HG03196 (cell line): ENCODE data around the gene TMEM219.

ENCODE experiments used
- ATAC-seq: cut with Tn5 transposase; IDR thresholded peaks from one replicate; pipeline ENCODE4 v1.9.1; 2021; ENCODE audit not compliant: unreplicated experiment

Gene TMEM219

DNA sequence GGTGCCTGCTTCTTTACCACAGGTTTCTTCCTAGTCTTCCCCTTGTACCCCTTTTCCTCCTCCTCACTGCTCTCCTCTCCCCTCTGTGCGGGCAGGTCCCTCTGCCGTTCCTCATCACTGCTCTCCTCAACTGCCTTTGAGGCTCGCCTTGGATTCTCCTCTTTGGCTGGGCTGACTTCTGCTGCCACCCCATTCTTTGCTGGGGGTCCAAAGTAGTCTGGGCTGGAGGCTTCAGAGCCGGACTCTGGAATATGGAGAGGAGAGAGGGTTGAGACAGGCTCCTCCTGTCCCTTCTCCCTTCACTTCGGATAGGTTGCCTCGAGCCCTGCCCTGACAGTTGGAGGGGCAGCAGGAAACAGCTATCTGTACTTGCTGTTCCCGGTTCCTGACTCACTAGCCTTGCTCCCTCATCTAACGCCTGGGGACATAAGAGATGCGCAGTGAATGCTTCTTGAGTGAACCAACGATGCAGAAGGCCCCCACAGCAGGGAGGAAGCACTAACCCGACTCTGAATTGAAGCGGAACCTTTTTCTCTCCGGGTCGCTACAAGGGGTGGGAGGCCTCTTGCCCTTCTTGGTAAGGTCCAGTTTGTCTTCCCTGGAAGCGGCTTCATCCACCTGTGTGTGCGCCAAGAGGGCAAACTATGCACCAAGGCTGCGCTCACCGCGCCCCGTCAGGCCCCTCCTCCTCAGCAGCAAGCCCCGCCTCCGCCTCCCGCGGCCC is 32.9 kb downstream of the TMEM219 start:
- peak; percentile 23 for ATAC-seq

GRCh38 chr16:29995324-29995910 is 33.5 kb downstream of the TMEM219 start, which contains the start of gene HIRIP3:
HIRIP3 (minus strand) TSS chr16:29995617; CDS start chr16:29995605, 12 bp downstream.
- peak; percentile 37 for ATAC-seq

- peak; percentile 85 for ATAC-seq
These were observed 34.3 kb downstream of the TMEM219 start, which contains the start of gene INO80E for GRCh38 chr16:29995911-29996765. INO80E (plus strand) TSS chr16:29996241; CDS start chr16:29996311, 70 bp downstream.

DNA sequence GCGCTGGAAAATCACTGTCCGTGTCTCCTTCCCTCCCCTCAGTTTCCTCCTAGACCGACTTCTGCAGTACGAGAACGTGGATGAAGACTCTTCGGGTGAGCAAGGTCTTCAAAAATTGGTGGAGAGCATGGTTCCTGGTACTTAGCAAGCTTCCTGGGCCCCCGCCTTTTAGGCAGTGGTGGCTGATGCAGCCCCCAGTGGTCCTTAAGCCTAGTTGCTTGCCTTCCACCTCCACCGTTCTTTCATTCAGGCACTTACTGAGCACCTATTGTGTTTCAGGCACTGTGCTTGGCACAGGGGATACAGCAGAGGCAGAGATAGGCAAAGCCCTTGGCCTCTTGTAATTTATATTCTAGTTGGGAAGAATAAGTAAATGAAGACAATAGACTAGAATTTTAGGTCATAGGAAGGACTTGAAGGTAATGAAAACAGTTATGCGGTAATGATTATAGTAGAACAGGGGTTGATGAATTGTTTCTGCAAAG is 34.9 kb downstream of the TMEM219 start:
- no peak for ATAC-seq

DNA sequence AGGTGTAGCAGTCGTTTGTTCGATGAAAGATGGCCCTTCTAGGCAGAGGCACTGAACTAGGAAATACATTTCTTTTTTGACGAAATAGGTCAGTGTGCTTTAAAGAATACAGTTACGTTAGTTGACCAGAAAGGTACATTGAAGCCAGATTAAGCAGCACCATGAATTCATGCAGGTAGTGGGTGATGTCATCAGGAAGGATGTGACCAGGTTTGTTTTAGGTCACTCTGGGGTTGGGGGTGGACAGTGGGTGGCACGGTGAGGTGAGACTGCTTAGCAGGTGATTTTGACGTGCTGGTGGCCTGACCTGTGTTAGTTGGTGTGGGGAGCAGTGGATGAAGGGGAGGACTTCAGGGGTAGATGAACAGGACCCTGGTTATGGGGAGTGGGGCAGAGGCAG is 37.7 kb downstream of the TMEM219 start:
- ATAC-seq = no peak

- ATAC-seq = no peak
These were observed 39.1 kb downstream of the TMEM219 start for GRCh38 chr16:30000735-30001631.

GRCh38 chr16:30002614-30003346 is 40.9 kb downstream of the TMEM219 start:
- ATAC-seq = no peak

GRCh38 chr16:30003670-30004423 is 42.0 kb downstream of the TMEM219 start:
- no peak for ATAC-seq

- ATAC-seq = no peak
These were observed 42.5 kb downstream of the TMEM219 start for GRCh38 chr16:30004424-30004776.

GRCh38 chr16:30004811-30005242 is 42.9 kb downstream of the TMEM219 start:
- no peak for ATAC-seq

DNA sequence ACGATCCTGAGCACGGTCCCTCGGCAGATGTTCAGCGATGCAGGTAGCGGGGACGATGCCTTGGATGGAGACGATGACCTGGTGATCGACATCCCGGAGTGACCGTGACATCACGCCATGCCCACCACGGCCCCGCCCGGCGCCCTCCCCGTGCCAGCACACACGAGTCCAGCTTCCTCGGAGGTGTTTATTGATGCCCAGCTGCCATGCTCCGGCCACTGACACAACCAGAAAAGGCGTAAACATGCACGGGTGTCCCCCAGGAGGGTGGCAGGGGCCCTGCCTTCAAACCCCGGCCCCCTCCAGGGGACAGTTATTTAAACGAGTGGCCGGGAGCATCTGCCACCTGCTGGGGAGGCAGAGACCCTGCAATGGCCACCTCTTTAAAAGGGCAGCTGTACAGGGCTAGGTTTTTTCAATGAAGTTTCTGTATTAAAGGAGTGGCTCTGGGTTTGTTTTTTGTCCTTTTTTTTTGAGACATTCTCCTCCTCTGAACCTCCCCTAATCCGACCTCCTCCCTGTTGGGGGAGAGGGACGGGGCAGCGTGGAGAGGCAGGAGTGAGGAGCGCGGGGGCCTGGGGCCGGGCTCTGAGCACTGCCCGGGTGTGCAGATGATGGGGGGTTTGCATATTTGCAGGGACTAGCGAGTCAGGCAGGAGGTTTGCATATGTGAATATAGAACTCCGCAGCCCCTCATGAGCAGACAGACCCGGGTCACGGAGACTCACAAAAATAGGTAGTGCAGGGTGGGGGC is 43.6 kb downstream of the TMEM219 start:
- no peak for ATAC-seq

GRCh38 chr16:30006095-30006473 is 44.2 kb downstream of the TMEM219 start:
- ATAC-seq = no peak

DNA sequence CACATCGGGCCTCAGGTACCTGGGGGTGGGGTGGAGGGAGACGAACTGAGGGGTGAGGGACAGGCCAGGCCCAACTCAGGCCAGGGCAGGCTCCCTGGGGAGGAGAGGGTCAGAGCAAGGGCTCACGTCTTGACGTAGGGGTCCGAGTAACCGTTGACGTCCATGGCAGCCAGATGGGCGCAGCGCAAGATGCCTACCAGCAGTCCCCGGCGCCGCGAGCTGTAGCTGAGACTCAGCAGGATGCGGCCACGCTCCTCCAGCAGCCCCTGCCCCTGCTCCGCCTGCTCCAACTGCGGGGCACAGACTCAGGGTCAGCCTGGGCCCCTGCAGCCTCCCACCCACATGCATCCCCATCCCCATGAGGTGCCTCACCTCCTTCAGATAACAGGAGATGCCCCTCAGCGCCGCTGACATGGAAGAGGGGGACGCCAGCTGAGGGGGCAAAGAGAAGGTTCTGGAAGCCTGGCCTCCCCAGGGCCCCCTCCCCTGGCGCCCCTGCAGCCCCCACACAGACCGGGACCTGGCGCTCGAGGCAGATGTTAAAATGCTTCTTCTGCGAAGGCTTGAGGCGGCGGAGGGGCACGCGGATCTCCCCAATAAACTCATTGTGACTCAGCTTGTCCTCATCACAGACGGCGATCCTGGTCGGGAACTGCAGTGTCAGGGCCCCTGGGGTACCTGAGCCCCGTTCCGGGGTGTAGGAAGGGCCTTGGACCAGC is 44.9 kb downstream of the TMEM219 start:
- ATAC-seq = no peak

- no peak for ATAC-seq
These were observed 45.6 kb downstream of the TMEM219 start for GRCh38 chr16:30007378-30007895.

DNA sequence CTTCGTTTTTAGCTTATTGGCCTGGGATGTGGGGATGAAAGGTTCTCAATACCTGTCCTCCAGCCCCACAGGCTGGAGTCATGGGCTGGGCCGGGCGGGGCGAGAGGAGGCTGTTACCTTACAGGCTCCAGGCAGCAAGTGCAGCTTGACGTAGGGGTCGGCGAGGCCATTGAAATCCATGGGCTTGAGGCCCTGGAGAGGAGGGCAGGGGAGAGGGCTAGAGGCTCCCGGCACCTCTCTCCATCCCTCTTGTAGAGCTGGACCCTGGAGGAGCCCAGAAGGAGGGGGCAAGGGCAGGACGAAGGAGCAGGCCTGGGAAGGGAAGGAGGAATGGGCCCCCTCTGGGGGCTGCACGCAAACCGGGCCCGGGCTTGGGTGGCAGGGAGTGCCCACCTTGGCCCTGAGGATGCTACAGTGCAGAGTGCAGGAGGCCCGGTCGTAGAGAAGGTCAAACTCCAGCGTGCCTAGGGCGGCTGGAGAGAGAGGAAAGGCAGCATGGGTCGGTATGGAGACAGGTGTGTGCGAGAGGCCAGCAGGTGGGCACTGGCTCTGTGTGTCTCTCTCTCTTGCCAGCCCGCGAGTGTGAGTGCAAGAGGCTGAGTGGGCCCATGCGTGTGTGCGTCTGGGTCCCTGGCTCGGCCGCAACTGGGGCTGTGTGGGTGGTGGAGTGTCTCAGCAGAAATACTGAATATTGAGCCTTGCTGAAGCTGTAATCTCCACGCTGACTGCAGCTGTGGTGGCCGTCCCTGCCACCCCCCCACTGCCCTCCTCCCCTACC is 47.4 kb downstream of the TMEM219 start:
- no peak for ATAC-seq

DNA sequence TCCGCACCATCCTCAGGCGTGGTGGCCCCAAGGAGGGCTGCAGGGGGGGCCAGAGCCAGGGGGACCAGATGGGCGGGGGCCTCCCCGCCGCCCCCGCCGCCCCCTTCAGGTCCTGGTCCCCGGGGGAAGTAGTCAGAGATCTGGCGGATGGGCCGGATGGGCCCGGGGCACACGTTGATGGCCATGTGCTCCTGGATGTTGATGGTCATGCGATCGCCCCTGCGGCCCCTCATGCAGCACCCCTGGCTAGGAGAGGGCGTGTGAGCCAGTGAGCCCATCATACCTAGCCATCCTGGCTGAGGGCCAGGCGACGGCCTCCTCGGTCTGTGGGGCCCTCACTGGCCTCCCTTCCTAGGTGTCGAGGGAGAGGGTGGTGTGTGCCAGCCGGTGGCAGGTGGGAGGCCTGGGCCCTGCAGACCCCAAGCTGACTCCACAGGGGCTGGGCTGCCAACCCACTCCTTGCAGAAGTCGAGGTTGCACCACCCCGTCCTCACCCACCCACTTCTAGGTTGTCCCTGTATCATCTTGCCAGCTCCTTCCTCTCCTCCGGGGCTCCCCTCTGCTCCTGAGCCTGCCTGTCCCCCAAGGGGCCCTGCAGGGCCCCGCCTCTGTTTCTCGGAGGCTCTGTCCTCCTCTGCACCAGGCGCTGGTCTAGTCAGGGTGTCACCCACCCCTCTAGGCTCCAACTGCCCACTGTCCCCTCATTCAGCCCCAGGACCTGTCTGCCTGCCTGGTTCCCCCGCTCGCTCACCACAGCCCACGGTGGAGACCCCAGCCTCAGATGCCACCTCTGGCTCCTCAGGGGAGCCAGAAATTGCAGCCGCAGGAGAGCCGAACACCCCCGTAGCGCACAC is 48.3 kb downstream of the TMEM219 start:
- ATAC-seq = no peak
